NB4 (cell line): ENCODE measurements around the gene AUTS2.

Source experiments
- POLR2A ChIP-seq: IDR thresholded peaks from 2 replicates; pipeline ENCODE4 v1.6.1; 2011; ENCODE audit warnings: mild to moderate bottlenecking; ENCODE audit not compliant: insufficient read length; ENCODE audit errors: extremely low read depth
- TF ChIP-seq, protein P1 (sequence below): IDR thresholded peaks from one replicate; pipeline ENCODE4 v1.5.1; 2012; ENCODE audit warnings: low read depth, low read length
- TF ChIP-seq, protein P2 (sequence below): IDR thresholded peaks from 2 replicates; pipeline ENCODE4 v1.6.1; 2011; ENCODE audit warnings: low read depth, low read length

DNA sequence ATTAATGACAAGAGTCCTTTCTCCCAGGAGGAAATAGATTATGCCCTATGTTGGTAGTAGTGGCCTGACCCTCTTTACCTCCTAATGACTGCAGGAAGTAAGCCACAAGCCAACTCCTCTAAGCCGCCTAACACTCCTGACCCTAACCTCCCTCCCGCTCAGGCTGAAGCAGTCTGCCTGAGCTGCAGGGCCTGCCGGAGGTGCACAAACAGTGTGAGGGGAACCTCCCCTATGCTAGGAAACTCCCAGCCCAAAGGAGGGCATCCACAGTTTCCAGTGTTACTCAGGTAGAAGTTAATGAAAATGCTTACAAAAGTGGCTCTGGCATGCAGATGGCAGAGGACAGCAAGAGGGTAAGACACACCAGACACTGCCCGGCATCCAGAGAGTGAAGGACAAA, 1239.3 kb downstream of the AUTS2 start:
- TF ChIP-seq, protein P1, sequence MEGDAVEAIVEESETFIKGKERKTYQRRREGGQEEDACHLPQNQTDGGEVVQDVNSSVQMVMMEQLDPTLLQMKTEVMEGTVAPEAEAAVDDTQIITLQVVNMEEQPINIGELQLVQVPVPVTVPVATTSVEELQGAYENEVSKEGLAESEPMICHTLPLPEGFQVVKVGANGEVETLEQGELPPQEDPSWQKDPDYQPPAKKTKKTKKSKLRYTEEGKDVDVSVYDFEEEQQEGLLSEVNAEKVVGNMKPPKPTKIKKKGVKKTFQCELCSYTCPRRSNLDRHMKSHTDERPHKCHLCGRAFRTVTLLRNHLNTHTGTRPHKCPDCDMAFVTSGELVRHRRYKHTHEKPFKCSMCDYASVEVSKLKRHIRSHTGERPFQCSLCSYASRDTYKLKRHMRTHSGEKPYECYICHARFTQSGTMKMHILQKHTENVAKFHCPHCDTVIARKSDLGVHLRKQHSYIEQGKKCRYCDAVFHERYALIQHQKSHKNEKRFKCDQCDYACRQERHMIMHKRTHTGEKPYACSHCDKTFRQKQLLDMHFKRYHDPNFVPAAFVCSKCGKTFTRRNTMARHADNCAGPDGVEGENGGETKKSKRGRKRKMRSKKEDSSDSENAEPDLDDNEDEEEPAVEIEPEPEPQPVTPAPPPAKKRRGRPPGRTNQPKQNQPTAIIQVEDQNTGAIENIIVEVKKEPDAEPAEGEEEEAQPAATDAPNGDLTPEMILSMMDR, result no peak
- no peak for TF ChIP-seq POLR2A
- TF ChIP-seq, protein P2, sequence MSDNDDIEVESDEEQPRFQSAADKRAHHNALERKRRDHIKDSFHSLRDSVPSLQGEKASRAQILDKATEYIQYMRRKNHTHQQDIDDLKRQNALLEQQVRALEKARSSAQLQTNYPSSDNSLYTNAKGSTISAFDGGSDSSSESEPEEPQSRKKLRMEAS, result no peak
